HTR-8/SVneo (cell line): Measurements from ENCODE around the gene POLG.
A peak's percentile ranks its signal among the peaks of the same experiment; 100 is the strongest.

Experiments
- DNase-seq: peaks from one replicate; pipeline ENCODE4 v3.0.0; 2011; ENCODE audit warnings: low spot score, mixed read lengths; ENCODE audit not compliant: insufficient read length
- FAIRE-seq: peaks from 2 replicates; lab custom pipeline; 2011; peaks lifted over from hg19 to GRCh38; lab: Jason Lieb, UNC

The POLG gene

DNA sequence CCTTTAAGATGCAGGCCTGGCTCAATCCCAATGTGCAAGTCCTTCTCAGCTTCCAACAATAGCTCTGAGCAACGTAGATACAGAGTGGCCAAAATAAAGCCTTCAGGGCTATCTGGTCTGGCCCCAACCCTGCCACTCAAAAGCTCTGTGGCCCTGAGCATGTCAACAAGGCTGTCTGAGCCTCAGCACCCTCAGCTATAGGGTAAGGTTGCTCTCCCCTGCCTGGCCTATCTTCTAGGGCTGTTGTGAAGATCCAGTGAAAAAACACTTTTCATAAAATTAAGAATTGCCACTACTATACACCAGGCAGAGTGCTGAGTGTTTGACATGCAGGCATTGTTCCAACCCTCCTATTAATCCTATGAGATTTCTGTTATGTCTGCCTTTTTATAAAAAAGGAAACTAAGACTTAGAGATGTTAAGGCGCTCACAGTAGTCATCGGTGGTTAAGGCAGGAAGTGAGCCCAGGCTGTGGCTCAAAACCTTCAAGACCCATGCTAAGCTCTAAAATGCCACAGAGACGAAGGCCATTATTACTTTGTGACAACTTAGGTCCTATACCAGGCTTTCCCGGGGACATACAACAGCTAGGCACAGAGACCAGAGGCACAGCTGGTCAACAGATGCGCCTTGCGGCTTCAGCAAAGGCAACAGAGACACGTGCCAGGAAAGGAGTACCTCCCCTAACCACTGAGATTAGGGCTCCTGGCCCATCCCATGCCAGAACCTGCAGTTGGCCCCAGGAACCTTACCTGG lies 5.1 kb downstream of the POLG start:
- no peak for FAIRE-seq
- DNase-seq = no peak

DNA sequence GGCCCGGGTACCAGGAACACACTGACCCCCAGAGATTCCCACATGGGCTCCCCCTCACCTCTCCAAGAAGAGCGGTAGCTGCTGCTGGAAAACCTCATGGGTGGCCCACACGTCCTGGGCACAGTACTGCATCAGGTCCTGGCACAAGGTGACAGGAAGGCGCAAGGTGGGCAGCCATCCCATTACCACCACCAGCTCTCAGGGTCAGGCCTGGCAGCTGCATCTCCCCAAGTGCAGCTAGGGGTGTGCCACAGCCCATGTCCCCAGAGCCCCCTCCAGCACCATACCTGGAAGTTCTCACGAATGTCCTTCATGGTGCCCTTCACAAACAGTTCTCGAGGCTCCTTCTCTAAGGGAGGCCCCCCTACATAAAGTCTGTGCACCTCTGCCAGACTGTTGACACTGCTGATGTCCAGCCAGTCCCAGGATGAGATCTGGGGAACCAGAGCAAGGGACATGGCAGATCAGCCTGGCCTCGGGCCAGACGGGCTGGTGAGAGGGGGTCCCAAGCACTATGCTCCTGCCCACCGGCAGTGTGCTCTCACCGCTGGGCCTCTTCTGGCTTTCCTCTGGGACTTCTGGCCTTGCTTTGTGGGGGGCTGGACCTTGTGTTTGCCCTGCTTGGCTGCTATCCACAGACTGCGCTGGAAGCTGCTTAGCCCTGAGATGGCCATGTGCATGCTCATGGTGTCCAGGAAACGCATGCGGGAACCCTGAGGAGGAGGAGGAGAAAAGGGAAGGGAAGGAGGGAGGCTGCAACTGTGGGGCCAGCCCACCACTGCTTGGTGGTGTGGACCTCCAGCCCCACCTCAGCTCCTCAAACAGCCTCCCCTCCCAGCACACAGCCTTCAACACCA lies 6.0 kb downstream of the POLG start:
- no peak for DNase-seq
- FAIRE-seq = no peak

DNA sequence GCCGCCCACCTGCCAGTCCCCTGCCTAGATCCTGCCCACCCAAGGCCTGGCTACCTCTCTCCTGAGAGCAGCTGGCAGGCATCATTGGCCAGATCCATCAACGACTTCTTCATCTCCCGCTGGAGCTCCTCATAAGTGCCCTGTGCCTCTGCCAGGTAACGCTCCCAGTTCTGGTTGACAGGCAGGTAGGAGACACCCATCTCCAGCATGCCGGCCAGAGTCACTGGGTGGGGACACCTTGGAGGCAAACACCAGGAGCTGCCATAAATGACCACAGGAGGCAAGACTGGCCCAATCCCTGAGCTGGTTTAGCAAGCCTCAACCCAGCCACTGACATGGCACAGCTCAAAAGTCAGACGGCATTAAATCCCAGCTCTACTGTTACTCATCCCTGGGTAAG lies 7.5 kb downstream of the POLG start:
- DNase-seq = no peak
- no peak for FAIRE-seq

DNA sequence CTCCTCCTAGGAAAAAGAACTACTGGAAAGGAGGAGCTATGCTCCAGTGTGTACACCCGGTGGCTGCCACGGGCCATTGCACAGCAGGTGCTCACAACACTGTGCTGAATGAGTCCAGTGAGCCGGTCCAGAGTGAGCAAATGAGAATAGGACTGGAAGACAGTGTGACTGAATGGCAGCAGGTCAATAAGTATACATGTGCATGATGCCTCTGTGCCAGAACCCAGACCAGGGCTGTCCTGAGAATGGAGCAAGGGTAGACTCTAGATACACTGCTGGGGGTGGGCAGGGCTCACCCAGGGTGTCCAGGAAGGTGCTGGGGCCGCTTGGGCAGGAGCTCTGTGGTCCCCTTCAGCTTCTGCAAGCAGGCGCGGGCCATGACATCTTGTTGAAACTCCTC lies 8.3 kb downstream of the POLG start:
- FAIRE-seq (no peak), DNase-seq (no peak)

DNA sequence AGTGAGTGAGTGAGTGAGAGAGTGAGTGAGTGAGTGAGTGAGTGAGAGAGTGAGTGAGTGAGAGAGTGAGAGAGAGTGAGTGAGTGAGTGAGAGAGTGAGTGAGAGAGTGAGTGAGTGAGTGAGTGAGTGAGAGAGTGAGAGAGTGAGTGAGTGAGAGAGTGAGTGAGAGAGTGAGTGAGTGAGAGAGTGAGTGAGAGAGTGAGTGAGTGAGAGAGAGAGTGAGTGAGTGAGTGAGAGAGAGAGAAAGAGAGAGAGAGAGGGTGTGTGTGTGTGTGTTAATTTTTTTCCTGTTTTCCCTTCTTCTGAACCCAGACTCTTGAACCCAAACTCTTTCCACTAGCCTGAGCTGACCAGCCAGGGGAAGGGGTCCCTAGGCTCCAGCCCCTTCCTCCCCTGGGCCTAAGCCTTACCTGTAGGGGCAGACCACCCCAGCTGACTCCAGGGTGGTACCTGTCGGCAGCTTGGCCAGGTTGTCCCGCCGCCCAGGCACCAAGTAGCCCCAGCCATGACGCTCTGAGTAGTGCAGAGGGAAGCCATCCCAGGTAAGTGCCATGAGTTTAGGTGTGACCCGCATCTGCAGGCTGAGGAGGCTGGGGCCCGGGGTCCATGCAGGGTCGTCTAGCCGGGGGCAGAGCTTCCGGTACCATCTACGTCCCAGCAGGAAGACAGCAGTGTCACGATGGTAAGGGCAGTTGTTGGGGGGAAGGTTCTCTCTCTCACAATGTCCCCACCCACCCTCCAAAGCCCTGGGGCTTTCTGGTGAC lies 9.4 kb downstream of the POLG start:
- peak; percentile 96 for FAIRE-seq

DNA sequence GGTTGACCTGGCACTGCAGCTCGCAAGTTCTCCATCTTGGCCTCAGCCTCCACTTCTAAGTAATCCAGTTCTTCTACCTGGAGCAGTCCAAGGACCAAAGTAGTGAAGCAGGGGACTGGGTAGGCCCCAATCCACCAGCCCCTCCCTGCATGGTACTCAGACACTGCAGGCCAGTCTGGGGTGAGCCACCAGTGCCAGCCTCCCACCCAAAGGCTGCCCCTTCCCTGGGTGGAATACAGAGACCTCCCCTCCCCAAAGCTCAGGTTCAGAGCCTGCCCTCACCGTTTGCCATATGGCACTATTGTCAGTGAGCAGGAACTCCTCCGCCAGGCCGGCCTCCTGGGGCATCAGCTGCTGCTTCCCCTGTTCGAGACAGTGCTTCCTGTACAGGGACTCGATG lies 10.8 kb downstream of the POLG start:
- DNase-seq (no peak), FAIRE-seq (no peak)

More for the DNA sequence above, 9.4 kb downstream of the POLG start:
- DNase-seq = no peak

DNA sequence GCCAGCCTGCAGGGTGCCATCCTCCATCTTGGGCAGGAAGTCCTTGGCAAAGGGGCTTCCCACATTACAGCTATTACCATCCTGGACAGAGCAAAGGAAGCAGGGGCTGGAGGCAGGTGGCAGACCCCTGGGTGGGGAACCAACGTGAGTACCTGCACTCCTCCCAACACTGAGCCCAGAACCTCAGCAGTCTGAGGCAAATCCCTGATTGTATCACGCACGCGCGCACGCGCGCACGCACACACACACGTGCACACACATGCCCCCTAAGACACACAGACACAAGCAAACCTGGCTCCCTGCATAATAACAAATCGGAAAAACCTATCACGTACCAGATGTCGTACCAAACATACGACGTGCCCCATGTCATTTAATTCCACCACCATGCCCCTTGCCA lies 11.8 kb downstream of the POLG start:
- no peak for DNase-seq
- FAIRE-seq = no peak

DNA sequence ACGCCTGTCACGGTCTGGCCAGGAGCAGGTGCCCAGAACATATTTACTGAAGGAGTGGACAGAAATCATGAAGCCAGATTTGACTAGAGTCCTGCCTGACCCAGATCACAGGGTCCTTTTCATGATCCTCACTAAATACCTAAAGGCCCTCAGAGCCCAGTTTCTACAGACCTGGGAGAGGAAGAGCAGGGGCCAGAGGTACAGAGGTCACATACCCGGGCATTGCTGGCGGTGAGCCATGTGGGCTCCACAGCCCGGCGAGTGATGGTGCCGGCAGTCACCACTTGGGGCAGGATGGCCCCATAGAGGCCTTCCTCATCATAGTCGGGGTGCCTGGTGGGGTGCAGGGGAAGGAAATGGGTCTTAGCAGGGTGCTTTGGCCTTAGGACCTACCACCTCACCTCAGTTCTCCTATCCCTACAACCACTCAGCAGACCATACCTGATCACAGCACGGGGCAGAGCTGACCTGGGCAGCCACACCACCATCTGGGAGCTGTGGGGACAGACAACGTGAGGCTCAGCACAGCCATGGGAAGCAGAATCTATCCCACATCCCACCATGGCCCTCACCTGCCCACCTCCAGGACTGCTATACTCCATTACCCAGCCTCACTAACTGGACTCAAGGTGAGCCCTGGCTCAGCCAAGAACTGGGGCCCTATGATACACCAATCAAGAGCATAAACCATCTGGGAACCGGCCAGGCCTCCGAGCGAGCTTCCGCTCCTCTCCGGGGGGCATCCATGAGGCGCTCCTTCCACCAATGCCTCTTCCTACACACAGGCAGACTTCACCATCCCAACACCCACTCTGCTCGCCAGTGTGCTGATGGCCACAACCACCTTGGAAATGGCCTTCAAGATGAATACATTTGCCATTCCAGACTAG lies 12.9 kb downstream of the POLG start:
- DNase-seq = no peak
- no peak for FAIRE-seq

DNA sequence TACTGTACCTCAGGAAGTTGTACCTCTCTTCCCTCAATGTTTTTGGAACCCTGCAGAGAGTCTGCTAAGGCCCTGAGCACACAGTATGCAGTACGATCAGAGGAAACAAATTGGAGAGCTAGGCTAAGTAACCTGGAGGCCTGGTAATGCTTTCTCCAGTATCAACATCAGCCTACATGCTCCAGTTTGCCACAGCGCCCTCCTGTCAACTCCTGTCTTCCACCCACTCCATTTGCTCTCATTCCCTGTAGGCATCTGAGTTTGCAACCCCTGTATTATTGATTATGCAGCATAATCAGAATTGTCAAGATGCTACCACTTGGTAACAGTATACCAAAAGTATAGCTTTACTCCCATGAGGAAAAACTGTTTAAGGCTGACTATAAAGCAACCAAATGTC lies 14.4 kb downstream of the POLG start:
- FAIRE-seq = no peak
- no peak for DNase-seq

DNA sequence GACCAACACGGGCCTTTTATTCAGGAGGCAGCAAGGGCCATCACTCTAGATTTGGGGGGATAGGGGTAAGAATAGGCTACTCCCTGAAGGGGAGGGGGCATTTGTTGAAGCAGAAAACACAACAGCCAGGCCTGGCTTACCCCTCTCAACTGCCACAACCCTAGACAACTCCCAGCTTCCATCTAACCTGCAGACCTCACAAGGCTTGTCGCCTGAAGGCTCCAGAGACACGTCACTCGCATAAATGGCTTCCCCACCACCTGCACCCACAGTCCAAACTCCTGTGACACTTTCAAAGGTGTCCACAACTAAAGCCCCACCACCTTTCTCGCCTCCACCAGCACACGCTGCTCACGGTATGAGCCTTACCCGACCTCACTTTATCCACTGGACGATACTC lies 14.9 kb downstream of the POLG start:
- DNase-seq = no peak
- FAIRE-seq = no peak

DNA sequence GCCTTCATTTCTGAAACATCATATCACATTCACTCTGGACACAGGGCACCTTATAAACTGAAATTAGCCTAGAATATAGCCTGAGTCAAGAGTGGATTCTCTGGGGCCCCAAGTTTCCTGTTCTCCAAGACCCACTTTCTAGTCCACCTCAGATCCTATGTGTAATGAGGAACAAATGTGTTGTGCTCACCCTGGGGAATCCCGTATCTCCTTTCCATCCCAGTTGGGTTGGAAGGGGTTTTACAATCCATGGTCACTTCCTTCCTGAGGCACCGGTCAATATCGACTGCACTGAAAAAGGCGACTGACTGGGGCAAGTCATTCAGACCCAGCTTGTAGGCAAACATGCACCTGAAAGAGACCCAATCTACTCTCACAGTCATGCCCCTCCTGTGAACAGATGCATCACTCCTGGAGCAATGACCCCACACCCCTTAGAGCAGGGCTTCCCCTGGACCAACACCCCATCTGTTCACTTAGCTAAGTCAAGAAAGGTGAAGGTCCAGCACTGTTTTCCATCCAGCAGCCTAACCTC lies 17.4 kb downstream of the POLG start:
- FAIRE-seq (no peak), DNase-seq (no peak)

DNA sequence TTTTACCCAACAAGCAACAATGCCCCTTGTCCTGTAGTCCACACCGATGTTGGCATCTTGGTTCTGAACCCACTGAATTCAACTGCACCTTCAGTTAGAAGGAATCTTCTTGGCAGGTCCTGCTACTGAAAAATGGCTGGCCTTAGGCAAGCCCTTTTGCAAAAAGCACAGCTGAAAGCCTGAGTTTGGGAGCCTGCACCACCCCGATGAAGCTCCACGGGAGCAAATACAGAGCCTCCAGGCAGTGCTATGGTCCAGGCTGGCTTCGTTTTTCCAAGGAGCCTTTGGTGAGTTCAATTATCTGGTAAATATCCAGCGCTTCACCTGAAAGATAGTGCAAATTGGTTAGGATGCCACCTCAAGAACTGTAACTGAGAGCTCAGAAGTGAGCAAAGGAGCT lies 18.1 kb downstream of the POLG start:
- DNase-seq (no peak), FAIRE-seq (no peak)

DNA sequence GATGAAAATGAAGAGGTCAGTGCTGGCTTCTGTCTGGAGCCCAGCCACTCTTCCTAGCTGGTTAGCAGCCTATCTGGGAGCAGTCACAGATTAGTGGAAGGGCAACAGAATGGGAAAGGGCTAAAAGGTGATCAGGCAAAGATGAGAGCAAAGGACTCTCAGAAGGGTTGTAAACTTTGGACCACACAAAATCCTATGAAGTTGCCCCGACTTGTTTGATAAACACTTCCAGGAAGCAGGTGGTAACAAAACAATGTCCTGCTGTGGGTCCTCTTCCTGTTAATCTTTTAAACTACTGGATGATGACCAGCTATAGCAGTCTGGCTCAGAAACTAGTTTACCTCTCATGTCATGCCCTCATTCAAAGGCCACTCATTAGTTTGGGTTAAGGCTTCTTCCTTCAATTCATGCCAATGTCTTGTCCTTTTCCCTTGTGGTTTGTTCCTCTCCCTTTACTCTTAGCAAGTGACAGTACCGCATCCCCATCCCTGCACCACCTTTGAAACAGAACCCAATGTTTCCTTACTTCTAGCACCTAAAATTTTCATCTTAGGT lies 19.2 kb downstream of the POLG start:
- no peak for FAIRE-seq
- DNase-seq = no peak

DNA sequence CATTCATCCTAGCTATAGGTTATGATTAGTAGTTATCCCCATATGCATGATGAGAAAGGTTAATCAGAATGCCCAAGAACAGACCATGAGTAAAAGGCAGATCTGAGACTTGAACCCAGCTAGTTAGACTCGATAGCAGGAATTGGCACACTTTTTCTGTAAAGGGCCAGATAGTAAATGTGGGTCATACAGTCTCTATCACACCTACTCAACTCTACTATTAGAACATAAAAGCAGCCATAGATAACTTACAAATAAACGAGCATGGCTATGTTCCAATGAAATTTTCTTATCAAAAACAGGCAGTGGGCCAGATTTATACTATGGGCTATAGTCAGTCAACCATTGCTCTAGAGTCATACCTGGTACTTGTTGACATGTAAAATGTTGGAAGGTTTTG lies 24.6 kb downstream of the POLG start:
- DNase-seq (no peak), FAIRE-seq (no peak)

DNA sequence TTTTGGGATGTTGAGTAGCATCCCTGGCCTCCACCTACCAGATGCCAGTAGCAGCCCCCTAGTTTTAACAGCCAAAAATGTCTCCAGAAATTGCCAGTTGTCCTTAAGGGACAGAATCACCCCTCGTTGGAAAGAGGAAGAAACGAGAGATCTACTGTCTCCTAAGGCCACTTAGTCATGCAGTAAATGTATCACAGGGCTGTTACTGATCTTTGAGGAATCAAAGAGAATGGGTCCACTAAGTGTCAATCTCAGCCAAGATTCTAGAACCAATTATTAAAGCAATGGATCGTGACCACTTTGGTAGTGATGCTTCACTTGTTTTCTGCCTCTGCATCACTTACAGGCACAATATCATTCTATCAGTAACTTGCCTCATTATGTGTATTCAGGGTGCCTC lies 26.4 kb downstream of the POLG start:
- FAIRE-seq (no peak), DNase-seq (no peak)

DNA sequence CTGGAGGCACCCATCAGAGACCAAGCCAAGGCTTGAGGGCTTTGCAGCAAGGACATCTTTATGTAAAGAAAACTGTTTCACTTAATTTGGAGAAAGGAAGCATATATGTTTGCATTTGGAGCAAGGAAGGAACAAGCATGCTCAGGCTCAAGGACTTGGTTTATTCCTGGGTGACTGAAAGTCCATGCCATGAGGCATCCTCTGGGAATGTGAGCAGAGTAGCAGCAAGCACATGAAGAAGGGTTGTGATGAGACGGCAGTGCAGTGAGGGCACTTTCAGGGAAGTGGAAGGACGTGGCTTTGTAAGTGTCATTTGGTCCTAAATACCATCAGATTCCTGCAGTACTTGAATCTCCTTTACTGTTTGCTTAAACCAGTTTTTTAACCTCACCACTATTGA lies 26.8 kb downstream of the POLG start:
- FAIRE-seq (no peak), DNase-seq (no peak)

DNA sequence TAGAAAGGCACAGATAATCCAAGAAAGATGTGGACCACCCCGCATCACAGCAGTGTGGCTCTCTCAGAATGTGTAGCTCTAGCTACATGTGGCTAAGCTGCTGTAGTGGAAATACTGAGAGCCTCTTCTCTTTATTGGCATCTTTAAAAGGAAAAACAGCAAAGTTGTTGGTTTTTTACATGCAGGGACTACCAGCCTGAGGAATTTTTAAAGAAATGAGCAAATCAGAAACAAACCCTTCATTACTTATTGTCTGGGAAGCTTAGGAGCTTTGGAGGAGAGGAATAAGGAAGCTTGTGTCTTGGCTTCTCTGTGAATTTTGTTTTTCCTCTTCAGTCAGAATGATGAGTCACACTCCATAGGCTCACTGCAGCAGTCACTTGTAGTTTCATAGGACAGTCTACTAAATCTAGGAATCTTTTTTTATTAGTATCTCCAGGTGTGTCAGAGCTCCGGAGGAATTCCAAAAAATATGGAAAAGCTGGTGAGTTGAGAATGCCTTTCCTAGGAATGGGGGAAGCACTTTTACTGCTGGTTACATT lies 27.5 kb downstream of the POLG start:
- no peak for FAIRE-seq
- no peak for DNase-seq

DNA sequence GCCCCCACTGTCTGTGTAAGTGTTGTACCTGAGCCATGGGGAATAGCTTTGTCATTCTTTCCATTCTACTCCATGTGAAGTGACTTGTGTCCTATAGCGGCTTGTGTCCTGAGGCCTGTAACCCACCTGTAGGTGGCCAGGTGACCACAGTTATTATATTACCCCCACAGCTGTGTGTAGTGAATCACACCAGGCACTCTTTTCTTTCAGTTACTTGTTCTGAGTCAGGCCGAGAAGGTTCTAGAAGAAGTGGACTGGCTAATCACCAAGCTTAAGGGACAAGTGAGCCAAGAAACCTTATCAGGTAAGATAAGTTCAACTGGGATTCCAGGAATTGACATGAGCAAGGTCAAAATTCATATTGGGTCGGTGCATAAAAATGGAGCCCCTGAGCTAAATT lies 29.2 kb downstream of the POLG start:
- FAIRE-seq (no peak), DNase-seq (no peak)

DNA sequence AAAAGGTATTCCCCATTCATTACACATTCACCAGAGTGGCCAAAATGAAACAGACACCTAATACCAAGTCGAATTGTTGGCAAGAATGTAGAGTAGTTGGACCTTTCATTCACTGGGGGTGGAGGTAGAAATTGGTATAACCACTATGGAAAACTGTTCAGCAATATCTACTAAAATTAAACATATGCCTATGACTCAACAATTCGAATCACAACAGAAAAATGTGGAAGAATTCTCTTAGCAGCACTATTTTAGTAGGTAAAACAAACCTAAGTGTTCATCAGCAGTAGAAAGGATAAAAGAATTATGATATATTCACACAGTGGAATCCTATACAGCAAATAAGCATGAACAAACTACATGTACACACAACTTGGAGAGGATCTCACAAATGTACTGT lies 30.6 kb downstream of the POLG start:
- no peak for DNase-seq
- no peak for FAIRE-seq
